Adipocyte (in vitro differentiated cells): ENCODE data around the gene ELANE.
"Not testable (repeated sequence)": the region's sequence is repeated elsewhere in the genome, so short reads cannot be mapped to it uniquely, and the experiment has no call there.

Experiments used
- DNase-seq: peaks from one replicate; pipeline ENCODE4 v3.0.0-alpha.2; 2015; ENCODE audit warnings: low read depth
- H3K27me3 ChIP-seq: replicated peaks from 2 replicates; pipeline ENCODE4 v1.7.0; 2013; ENCODE audit warnings: mild to moderate bottlenecking, low read length, moderate library complexity; ENCODE audit not compliant: control insufficient read depth, insufficient read depth
- H3K36me3 ChIP-seq: 2 replicates; pipeline ENCODE4 v1.7.0; 2013; ENCODE audit warnings: low read length, mild to moderate bottlenecking, moderate library complexity; ENCODE audit not compliant: control insufficient read depth, insufficient read depth, severe bottlenecking
- H3K4me1 ChIP-seq: 2 replicates; pipeline ENCODE4 v1.7.0; 2013; ENCODE audit warnings: mild to moderate bottlenecking, low read length, moderate library complexity; ENCODE audit not compliant: control insufficient read depth, insufficient read depth
- H3K4me3 ChIP-seq: 2 replicates; pipeline ENCODE4 v1.7.0; 2013; ENCODE audit warnings: mild to moderate bottlenecking, low read length, moderate library complexity
- H3K9ac ChIP-seq: 2 replicates; pipeline ENCODE4 v1.7.0; 2013; ENCODE audit warnings: mild to moderate bottlenecking, low read length, moderate library complexity
- H3K9me3 ChIP-seq: 2 replicates; pipeline ENCODE4 v1.7.0; 2013; ENCODE audit warnings: mild to moderate bottlenecking, low read length, moderate library complexity; ENCODE audit not compliant: control insufficient read depth

Gene ELANE

GRCh38 chr19:829129-829758 is 22.9 kb upstream of the ELANE start:
- Histone ChIP-seq H3K4me3 (no peak overlapping the region), H3K9ac (no peak overlapping the region), H3K9me3 (no peaks in the 10 kb centered on the region), H3K36me3 (no peaks in the 10 kb centered on the region), H3K4me1 (no peaks in the 10 kb centered on the region), H3K27me3 (peaks cover 13% of the 10 kb centered on the region)
- DNase-seq, result no peak

- Histone ChIP-seq H3K4me1 (no peaks in the 10 kb centered on the region), H3K27me3 (peaks cover 18% of the 10 kb centered on the region), H3K36me3 (no peaks in the 10 kb centered on the region), H3K9ac (no peak overlapping the region), H3K4me3 (no peak overlapping the region), H3K9me3 (no peaks in the 10 kb centered on the region)
- no peak for DNase-seq
These were observed 20.4 kb upstream of the ELANE start for GRCh38 chr19:831407-832369.

GRCh38 chr19:834216-834615 is 17.9 kb upstream of the ELANE start:
- Histone ChIP-seq H3K4me1 (peaks cover 2% of the 10 kb centered on the region), H3K9me3 (no peaks in the 10 kb centered on the region), H3K4me3 (no peak overlapping the region), H3K9ac (no peak overlapping the region), H3K36me3 (no peaks in the 10 kb centered on the region), H3K27me3 (peaks cover 14% of the 10 kb centered on the region)
- DNase-seq, result no peak

- H3K4me3 ChIP-seq, result no peak overlapping the region
- H3K9me3 ChIP-seq, result no peaks in the 10 kb centered on the region
- DNase-seq, result peak; percentile 68
These were observed 16.8 kb upstream of the ELANE start for GRCh38 chr19:835210-835810.

GRCh38 chr19:840519-841206 is 11.4 kb upstream of the ELANE start, which contains the start of gene PRTN3:
Gene PRTN3 (plus strand): TSS chr19:840999. CDS start chr19:841009, 10 bp downstream.
- Histone ChIP-seq H3K4me1 (peaks cover 2% of the 10 kb centered on the region), H3K9me3 (no peaks in the 10 kb centered on the region)

More at GRCh38 chr19:835210-835810, 16.8 kb upstream of the ELANE start:
- Histone ChIP-seq H3K27me3 (peaks cover 12% of the 10 kb centered on the region), H3K36me3 (no peaks in the 10 kb centered on the region), H3K4me1 (peaks cover 2% of the 10 kb centered on the region), H3K9ac (no peak overlapping the region)

GRCh38 chr19:842802-843179 is 9.3 kb upstream of the ELANE start:
- not testable (repeated sequence) for H3K36me3 ChIP-seq, DNase-seq

More at GRCh38 chr19:840519-841206, 11.4 kb upstream of the ELANE start, which contains the start of gene PRTN3:
- Histone ChIP-seq H3K27me3 (peaks cover 8% of the 10 kb centered on the region), H3K4me3 (no peak within 1 kb of the TSS), H3K9ac (no peak within 1 kb of the TSS), H3K36me3 (no peaks in the 10 kb centered on the region)
- DNase-seq, result no peak

GRCh38 chr19:843180-843835 is 8.8 kb upstream of the ELANE start:
- H3K4me1 ChIP-seq, result peaks cover 2% of the 10 kb centered on the region
- no peak overlapping the region for H3K4me3 ChIP-seq
- DNase-seq, result peak; percentile 39
- H3K27me3 ChIP-seq, result peaks cover 7% of the 10 kb centered on the region
- H3K9me3 ChIP-seq, result no peaks in the 10 kb centered on the region
- H3K36me3 ChIP-seq, result no peaks in the 10 kb centered on the region
- no peak overlapping the region for H3K9ac ChIP-seq

More at GRCh38 chr19:842802-843179, 9.3 kb upstream of the ELANE start:
- H3K9ac ChIP-seq, H3K4me3 ChIP-seq, H3K27me3 ChIP-seq, H3K4me1 ChIP-seq, H3K9me3 ChIP-seq: not testable (repeated sequence)

GRCh38 chr19:843836-844545 is 8.1 kb upstream of the ELANE start:
- Histone ChIP-seq H3K27me3 (peaks cover 4% of the 10 kb centered on the region), H3K4me3 (no peak overlapping the region), H3K9ac (no peak overlapping the region), H3K9me3 (no peaks in the 10 kb centered on the region), H3K4me1 (peaks cover 3% of the 10 kb centered on the region), H3K36me3 (no peaks in the 10 kb centered on the region)
- no peak for DNase-seq

GRCh38 chr19:844546-844971 is 7.5 kb upstream of the ELANE start:
- Histone ChIP-seq H3K4me1 (peaks cover 4% of the 10 kb centered on the region), H3K27me3 (peaks cover 3% of the 10 kb centered on the region), H3K9ac (no peak overlapping the region), H3K4me3 (no peak overlapping the region), H3K9me3 (no peaks in the 10 kb centered on the region), H3K36me3 (no peaks in the 10 kb centered on the region)
- no peak for DNase-seq
